GM12874 (cell line): Measurements from ENCODE around the gene BOLA1.

Source experiments
- TF ChIP-seq, protein P1 (sequence below): IDR thresholded peaks from 2 replicates; pipeline ENCODE4 v1.5.1; 2011; ENCODE audit warnings: low read depth, mild to moderate bottlenecking, control low read depth, low read length, moderate library complexity; ENCODE audit not compliant: insufficient read depth

BOLA1 gene

DNA sequence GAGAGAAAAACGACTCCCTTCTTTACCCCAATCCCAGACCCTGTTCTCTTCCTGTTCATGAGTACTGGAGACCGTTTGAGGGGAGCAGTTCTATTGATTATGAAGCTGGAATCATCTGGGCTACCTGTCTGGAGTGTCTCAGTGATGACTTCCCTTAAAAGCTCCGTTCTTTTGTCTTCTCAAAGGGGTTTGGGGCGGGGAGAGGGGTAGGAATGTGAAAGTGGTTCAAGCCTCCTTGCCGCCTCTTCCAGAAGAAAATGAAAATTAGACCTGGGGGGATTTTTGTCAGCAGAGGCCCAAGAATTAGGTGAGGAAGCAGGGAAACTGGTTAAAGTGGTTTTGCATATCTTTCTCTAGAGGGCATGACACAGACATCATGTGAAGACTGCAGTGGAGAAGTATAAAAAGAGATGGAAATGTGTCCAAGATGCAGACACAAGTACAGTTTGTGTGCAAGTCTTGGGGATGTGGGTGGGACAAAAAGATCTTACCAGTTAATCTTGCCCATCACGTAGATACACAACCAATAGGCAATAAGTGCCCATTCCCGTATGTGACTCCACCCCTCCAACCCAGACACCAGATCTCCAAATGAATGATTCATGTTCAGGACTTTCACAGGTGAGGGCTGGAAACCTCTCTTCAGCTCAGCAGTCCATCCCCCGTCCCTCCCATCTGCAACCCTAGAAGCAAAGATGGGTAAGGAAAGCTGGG is 37.8 kb downstream of the BOLA1 start:
- TF ChIP-seq, protein P1, sequence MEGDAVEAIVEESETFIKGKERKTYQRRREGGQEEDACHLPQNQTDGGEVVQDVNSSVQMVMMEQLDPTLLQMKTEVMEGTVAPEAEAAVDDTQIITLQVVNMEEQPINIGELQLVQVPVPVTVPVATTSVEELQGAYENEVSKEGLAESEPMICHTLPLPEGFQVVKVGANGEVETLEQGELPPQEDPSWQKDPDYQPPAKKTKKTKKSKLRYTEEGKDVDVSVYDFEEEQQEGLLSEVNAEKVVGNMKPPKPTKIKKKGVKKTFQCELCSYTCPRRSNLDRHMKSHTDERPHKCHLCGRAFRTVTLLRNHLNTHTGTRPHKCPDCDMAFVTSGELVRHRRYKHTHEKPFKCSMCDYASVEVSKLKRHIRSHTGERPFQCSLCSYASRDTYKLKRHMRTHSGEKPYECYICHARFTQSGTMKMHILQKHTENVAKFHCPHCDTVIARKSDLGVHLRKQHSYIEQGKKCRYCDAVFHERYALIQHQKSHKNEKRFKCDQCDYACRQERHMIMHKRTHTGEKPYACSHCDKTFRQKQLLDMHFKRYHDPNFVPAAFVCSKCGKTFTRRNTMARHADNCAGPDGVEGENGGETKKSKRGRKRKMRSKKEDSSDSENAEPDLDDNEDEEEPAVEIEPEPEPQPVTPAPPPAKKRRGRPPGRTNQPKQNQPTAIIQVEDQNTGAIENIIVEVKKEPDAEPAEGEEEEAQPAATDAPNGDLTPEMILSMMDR = no peak

DNA sequence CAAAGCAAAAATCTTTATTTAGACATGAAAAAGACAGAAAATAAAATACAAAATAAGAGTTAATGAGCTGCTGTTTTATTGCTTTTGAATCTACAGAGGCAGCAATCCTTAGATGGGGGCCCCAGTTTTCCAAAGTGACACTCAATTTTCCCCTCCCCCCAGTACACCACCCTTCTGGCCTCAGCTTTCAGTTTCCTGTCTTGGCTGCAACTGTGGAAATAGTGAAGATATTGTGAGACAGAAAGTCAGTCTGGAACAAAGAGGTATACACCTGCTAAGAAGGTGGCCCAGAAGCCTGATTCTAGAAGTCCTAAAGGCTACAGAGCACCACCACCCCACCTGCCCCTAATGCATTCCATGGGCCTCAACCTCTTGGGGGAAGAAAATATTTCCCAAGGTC is 38.4 kb downstream of the BOLA1 start:
- TF ChIP-seq, protein P1 = no peak

DNA sequence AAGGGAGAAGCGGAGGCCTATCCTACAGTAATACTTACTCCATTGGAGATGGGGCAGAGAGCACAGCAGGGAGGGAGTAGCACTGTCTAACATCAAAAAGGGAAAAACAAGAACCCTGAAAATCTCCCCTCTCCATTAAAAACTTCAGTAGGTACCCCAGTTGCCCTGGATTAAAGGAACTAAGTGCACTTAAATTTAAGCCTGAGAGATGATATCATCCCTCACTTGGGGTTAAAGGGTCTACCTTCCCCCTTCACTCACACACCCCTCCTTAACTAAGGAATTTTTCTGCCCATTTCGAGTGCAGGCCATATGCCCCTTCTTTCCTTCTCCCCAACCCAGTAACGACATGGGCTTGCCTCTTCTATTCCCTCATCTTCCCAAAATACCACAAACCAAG is 41.1 kb downstream of the BOLA1 start:
- TF ChIP-seq, protein P1 = no peak

DNA sequence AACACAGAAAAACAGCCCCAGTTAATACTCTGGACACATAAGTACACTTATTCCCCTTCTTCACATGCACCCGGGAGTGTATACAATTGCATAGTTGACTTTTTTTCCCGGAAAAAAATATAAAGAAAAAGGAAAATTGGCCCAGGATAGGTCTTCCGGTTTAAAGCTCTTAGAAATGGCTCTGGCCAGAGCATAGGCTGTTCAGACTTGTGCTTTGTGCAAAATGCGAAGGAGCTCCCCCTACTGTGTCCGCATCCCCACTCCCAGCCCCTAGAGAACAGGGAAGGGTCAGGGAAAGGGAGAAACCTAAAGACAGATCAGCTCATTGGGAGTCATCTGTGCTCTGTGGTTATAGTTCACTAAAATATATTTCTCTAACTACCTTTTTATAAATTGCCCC is 42.8 kb downstream of the BOLA1 start:
- TF ChIP-seq, protein P1 = no peak

DNA sequence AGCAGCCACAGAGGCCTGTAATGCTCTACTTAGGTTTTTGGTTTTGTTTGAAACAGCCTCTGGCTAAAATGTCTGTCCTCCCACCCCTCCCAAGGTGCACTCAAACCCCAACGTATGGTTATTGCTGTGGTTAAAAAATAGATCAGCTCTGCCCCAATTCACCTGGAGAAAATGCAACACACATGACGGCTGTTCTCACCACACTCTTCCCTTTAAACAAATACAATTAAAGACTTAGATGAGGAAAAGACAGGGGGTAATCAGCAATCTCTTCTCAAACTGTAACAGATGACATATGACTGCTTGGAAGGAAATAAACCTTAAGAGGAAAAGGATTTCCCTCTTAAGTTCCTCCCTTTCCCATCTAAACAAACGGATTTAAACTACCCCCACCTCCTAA is 43.5 kb downstream of the BOLA1 start:
- TF ChIP-seq, protein P1 = no peak

GRCh38 chr1:149945206-149945605 is 45.8 kb downstream of the BOLA1 start:
- TF ChIP-seq, protein P1 = no peak

- TF ChIP-seq, protein P1 = no peak
Observed at GRCh38 chr1:149949911-149950310, 50.5 kb downstream of the BOLA1 start.
